IPS-11a (cell line): Measurements from ENCODE around the gene FUT7.
A peak's percentile ranks its signal among the peaks of the same experiment; 100 is the strongest.
"Not testable (repeated sequence)": the region's sequence is repeated elsewhere in the genome, so short reads cannot be mapped to it uniquely, and the experiment has no call there.

Source experiments
- H3K4me3 ChIP-seq: one replicate; pipeline ENCODE4 v1.5.1; 2013; ENCODE audit warnings: low read depth, low read length, control low read depth

Gene FUT7

GRCh38 chr9:137066096-137066861, 34.4 kb upstream of the FUT7 start:
- no peak overlapping the region for H3K4me3 ChIP-seq

DNA sequence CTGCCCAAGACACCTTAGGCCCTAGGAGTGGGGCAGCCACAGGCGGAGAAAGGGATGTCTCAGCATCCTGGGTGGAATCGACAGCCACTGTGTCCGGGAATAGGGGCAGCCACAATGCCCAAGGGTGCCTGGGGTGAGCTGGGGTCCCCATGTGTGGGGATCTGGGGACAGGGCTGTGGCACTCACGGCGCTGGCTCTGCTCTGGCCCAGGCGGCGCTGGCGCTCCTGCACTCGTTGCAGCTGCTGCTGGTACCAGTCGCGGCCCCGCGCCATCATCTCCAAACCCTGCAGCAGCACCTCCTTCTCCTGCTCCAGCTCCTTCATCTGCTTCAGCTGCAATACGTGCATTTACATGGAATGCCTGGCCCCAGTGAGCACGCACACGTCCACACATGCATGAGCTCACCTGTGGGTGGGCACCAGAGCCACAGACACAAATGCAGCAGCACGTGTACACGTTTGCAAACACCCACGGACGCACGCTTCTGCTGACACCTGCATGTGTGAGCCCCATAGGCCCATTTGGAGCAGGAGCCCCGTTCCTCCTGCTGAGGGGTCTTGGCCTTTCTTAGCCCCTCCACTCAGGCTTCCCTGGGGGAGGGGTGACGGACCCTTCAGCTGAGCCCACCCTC, 33.6 kb upstream of the FUT7 start:
- no peak overlapping the region for H3K4me3 ChIP-seq

DNA sequence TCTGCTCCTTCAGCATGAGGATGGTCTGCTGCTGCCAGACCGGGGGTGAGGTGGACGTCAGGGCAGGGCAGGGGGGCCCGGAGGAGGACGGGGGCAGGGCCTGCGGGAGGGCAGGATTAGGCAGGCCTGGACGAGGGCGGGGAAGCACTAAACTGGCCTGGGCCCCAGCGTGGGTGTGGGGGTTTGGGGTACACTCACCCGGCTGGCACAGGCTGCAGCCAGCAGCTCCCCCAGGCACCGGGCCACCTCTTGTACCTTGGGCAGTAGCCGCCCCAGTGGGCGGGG, 32.9 kb upstream of the FUT7 start:
- H3K4me3 ChIP-seq = no peak overlapping the region

- H3K4me3 ChIP-seq = no peak overlapping the region
Observed at GRCh38 chr9:137064027-137064879, 32.4 kb upstream of the FUT7 start.

- H3K4me3 ChIP-seq = no peak overlapping the region
Observed at GRCh38 chr9:137063311-137064026, 31.6 kb upstream of the FUT7 start.

- not testable (repeated sequence) for H3K4me3 ChIP-seq
Observed at GRCh38 chr9:137062798-137063197, 30.9 kb upstream of the FUT7 start.

- no peak overlapping the region for H3K4me3 ChIP-seq
Observed at GRCh38 chr9:137062384-137062783, 30.5 kb upstream of the FUT7 start.

- H3K4me3 ChIP-seq = no peak overlapping the region
Observed at GRCh38 chr9:137058521-137059234, 26.8 kb upstream of the FUT7 start.

DNA sequence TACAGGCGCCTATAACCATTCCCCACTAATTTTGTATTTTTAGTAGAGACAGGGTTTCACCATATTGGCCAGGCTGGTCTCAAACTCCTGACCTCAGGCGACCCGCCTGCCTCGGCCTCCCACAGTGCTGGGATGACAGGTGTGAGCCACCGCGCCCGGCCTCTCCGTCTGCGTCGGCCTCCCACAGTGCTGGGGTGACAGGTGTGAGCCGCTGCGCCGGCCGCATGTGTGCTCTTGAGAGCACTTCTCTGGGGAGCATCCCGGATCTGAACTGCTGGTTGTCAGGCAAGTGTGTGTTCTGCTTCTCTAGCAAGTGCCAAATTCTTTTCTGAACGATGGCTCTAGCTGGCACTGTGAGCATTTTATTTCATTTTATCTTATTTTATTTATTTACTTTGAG, 25.7 kb upstream of the FUT7 start:
- no peak overlapping the region for H3K4me3 ChIP-seq

GRCh38 chr9:137056739-137057415, 25.0 kb upstream of the FUT7 start:
- no peak overlapping the region for H3K4me3 ChIP-seq

- no peak overlapping the region for H3K4me3 ChIP-seq
Observed at GRCh38 chr9:137055385-137056364, 23.8 kb upstream of the FUT7 start.

- no peak overlapping the region for H3K4me3 ChIP-seq
Observed at GRCh38 chr9:137054932-137055384, 23.1 kb upstream of the FUT7 start.

DNA sequence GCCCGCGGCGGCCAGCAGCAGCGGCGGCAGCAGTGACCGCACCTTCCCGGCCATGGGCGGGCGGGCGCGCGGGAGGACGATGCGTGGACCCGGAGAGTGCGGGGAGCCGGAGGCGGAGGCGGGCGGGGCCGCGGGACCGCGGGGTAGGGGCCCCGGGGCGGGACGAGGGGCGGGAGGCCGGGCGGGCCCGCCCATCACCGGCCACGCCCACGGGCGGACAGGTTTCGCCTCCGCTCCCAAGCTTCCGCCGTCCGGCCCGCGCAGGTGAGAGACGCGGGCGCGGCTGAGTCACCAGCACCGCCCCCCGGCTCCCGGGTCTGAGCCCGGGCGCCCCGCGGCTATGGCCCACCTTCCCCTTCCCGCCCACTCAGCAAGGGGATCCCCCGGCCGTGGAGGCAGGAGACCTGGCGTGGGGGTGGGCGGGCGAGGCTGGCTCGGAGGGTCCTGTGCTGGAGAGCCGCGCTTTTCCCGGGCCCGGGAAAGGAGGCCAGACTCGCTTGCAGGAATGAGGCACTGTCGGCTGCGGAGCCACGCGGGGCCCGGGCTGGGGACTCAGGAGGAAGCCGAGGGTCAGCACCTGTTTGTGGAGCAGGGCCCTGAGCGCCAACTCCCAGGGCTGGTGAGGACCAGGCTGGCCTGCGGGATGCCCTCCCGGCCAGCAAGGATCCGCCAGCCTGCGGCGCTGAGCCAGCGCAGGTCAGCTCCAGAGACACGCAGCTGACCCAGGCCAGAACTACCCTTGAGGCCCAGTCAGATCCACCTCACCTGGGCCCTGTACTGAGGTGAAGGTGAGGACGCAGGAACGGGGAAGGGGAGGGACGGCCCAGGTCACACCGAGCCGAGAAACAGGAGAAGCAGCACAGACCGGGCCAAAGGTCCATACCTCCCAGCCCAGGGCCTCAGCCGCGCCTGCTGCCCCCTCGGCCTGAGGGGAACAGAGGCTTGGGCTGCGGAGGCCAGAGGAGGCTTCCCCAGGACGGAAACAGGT, 22.4 kb upstream of the FUT7 start, which contains the start of gene ENTPD2:
TSS of gene ENTPD2 (minus strand) at position 118 of the 988 bp plus-strand sequence. CDS start at position 54, 64 bp downstream.
- H3K4me3 ChIP-seq = peak within 1 kb of the TSS; percentile 30

- H3K4me3 ChIP-seq = peak overlapping the region; percentile 30
Observed at GRCh38 chr9:137052998-137053943, 21.4 kb upstream of the FUT7 start.

- H3K4me3 ChIP-seq = no peak overlapping the region
Observed at GRCh38 chr9:137052293-137052692, 20.4 kb upstream of the FUT7 start.

DNA sequence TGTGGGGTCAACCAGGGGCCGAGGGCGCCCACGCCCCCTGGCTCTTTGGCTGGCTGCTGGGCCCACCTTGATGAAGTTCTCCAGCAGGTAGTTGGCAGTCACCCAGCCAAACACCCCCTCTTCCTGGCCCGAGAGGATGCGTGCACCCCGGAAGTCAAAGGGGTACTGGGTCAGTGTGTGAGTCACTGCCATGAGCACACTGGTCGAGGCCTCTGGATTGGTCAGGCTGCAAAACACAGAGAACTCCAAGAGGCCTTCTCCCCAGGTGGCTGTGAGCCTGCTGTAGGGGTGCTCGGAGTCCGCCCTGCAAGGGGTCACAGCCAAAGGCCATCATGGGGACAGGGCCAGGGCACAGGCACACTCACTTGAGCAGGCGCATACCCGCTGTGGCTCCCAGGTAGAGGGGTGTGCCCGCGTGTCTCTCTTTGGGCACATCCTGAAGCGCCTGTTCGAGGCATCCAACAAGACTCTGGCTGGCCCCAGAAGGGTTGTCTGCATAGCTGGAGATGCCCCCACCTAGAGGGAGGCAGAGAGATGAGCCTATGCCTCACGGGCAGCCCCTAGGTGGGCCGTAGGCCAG, 19.3 kb upstream of the FUT7 start:
- H3K4me3 ChIP-seq = no peak overlapping the region
